GM18907 (cell line): ENCODE measurements around the gene WNT2B.

ENCODE experiments used
- ATAC-seq: cut with Tn5 transposase; IDR thresholded peaks from one replicate; pipeline ENCODE4 v1.9.1; 2021; ENCODE audit warnings: mild to moderate bottlenecking, moderate library complexity; ENCODE audit not compliant: unreplicated experiment

The WNT2B gene

DNA sequence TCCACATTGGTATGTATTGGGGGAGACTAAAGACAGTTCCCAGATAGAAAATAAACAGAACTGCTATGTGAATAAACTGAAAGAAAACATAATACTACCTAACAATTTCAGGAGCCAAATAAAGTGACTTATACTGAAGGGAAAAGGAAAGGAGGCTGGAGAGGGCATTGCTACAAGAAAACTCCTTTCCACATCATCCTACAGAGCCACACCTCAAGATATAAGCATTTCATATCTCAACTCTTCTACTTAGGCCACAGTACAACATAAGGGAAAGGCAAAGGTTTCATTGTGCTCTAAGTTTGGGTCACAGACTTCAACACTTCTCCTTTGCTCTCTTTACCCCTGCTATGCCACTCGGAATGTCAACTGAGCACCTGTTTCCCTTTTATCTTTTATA, 55.3 kb downstream of the WNT2B start:
- ATAC-seq: no peak

DNA sequence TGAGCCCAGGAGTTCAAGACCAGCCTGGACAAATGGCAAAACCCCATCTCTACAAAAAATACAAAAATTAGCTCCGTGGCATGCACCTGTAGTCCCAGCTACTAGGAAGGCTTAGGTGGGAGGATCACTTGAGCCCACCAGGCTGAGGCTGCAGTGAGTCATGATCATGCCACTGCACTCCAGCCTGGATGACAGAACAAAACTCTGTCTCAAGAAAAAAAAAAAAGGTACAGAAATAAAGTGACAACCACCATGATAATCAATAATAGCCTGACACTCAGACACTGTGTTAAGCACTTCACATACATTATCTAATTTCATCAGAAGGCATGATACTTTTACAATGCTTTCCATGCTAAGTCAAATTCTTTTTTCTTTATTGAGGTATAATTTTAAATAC, 57.0 kb downstream of the WNT2B start:
- ATAC-seq: no peak

GRCh38 chr1:112575154-112575804, 66.5 kb downstream of the WNT2B start:
- ATAC-seq: no peak

- ATAC-seq: no peak
Measured at GRCh38 chr1:112576240-112576639, 67.5 kb downstream of the WNT2B start.
